HG03521 (cell line): ENCODE data around the gene RAMP1.
"Not testable (repeated sequence)": the region's sequence is repeated elsewhere in the genome, so short reads cannot be mapped to it uniquely, and the experiment has no call there.

ENCODE experiments used
- ATAC-seq: cut with Tn5 transposase; IDR thresholded peaks from one replicate; pipeline ENCODE4 v1.9.1; 2021; ENCODE audit warnings: mild to moderate bottlenecking, moderate library complexity; ENCODE audit not compliant: unreplicated experiment

RAMP1 gene

GRCh38 chr2:237942513-237942899 lies 83.1 kb downstream of the RAMP1 start:
- no peak for ATAC-seq

DNA sequence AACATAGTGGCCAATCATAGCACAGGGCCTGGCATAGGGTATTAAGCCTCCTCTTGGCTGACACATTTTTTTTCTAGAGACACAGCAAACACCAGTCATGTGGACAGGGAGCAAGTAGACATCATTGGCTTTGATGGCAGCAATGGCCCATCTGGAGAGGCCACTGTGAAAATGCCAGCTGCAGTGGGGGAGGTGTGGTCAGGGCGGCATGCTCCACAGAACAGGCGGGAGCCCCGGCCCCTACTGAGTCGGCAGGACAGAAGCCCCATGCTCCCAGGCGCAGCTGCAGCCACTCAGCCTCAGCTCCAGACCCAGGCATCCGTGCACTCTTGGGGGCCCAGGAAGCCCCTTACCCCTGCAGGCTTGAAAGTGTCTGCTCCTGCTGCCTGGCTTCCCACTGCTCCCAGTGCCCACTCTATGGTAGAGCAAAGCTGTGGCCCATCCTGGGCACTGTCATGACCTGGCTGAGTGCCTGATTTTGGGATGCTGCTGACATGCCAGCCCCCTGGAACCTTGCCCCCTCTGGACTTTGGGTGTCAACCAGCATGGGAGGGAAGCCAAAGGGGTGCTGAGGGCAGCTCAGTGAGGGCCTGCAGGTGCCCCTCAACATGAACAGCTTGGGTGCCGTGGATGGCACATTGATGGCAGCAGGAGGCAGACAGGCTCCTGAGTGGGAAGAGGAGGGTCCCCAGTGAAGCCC lies 84.1 kb downstream of the RAMP1 start:
- no peak for ATAC-seq

GRCh38 chr2:237944302-237944701 lies 84.9 kb downstream of the RAMP1 start:
- no peak for ATAC-seq

DNA sequence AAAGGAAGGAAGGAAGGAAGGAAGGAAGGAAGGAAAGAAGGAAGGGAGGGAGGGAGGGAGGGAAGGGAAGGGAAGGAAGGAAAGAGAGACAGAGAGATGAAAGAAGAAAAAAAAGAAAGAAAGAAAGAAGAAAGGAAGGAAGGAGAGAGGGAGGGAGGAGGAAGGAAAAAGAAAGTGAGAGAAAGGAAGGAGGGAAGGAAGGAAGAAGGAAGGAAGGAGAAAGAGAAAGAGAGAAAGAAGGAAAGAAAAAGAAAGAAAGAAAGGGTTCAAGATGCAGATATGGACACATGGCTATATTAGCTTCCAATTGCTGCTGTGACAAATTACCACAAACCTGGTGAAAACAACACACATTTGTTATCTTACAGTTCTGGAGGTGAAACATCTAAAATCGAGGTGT lies 87.0 kb downstream of the RAMP1 start:
- ATAC-seq = no peak

GRCh38 chr2:237951354-237951753 lies 91.9 kb downstream of the RAMP1 start:
- not testable (repeated sequence) for ATAC-seq

DNA sequence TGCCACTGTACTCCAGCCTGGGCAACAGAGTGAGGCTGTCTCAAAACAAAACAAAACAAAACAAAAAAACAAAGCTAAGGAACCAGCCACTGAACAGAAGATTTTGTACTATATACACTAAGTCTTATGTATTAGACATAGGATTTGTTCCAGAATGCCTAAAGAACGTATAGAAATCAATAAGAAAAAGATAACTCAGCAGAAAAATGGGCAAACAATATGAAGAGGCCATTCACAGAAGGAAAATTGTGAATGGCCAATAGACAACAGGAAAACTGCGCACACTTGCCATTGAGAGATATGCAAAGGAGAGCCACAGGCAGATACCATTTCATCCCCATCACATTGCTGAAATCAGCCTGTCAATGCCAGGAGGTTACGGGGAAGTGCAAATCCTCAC lies 92.5 kb downstream of the RAMP1 start:
- ATAC-seq = no peak

DNA sequence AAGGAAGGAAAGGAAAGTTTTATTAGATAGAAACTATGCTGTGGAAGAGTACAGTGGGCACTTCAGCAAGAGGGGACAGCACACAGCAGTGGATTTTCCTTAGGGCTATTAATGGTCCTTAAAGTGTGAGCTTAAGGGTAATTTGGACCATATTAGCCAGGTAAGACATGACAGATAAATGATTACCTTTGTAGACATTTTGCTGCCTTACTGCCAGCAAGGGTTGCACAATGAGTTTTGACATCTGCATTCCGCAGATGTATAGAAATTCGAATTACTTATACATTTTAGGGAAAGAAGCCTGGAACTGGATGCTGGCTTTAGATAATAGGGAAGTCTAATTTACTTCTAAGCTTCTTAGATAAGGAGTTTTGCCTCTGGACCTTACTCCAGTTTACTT lies 93.4 kb downstream of the RAMP1 start:
- ATAC-seq = no peak

GRCh38 chr2:237955640-237956401 lies 96.4 kb downstream of the RAMP1 start:
- no peak for ATAC-seq

- ATAC-seq = no peak
These were observed 96.9 kb downstream of the RAMP1 start for GRCh38 chr2:237956402-237956736.

DNA sequence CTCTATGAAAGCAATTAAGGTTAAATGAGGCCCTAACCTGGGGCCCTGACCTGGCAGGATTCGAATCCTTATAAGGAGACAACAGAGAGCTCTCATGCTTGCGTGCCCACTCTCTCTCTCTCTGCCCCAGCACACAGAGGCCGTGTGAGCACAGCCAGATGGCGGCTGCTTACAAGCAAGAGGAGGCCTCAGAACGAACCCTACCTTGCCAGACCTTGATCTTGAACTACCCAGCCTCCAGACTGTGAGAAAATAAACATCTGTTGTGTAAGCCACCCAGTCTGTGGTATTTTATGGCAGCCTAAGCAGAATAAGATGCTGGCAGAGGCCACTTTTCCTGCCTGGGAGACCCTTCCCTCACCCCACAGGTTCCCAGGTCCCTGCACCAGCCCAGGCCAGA lies 102.2 kb downstream of the RAMP1 start:
- no peak for ATAC-seq
